SW480 (cell line): ENCODE measurements around the gene ALKBH2.

Source experiments
- DNase-seq: peaks from one replicate; pipeline ENCODE4 v3.0.0-alpha.2; 2016; ENCODE audit warnings: low spot score

Gene ALKBH2

DNA sequence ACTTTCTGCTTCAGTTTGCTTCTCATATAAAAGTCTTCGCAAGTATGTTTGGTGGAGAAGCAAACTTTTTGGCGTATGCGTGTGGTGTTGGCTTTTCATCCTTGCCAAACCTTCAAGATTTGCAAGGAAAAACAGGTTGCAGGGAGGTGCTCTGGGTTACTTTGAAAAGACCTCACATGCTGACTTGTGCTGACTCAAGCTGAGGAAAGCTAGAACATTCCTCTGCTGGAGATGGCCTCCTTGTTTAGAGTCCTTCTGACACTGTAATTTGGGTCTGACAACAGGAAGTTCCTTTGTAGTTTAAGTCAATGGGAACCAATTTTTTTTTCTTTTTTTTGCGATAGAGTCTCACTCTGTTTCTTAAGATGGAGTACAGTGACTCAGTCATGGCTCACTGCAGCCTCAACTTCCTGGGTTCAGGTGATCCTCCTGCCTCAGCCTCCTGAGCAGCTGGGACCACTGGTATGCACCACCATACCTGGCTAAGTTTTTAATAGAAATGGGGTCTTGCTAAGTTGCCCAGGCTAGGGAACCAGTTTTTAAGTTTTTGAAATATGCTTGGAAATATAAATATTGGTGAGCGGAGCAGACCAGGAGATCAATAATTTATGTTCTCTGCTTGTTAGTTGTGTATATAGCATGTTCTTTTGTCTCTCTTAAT, 20.5 kb upstream of the ALKBH2 start:
- DNase-seq = no peak

DNA sequence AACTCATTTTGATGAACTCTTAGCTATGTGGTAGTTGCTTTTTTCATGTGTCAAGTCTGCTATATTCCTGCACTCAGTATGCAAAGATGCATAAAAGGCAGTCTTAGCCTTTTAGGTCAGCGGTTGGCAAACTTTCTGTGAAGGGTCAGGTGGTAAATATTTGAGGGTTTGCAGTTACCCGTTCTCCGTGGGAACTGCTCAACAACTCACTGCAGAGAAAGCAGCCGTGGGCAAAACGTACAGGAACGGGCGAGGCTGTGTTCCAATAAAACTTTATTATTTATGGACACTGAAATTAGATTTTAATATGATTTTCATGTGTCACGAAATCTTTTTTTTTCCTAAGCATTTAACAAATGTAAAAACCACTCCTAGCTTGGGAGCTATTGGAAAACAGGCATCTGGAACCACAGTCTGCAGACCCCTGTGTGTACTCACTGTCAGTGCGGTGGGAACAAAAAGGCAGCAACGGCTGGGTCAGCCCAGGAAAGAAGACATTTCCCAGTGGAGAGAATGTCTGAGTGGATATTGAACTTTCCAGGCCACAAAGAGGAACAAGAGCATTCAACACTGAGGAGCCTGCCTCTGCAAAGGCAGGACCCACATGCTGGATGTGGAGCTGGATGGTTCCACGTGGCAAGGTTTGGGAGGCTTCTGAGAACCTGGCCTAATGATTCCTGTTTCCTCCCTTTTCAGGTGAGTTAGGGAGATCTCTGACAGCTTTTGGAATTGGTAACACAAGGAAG, 19.6 kb upstream of the ALKBH2 start:
- no peak for DNase-seq

- DNase-seq = peak; percentile 58
These were observed 17.8 kb upstream of the ALKBH2 start for GRCh38 chr12:109110988-109111495.

DNA sequence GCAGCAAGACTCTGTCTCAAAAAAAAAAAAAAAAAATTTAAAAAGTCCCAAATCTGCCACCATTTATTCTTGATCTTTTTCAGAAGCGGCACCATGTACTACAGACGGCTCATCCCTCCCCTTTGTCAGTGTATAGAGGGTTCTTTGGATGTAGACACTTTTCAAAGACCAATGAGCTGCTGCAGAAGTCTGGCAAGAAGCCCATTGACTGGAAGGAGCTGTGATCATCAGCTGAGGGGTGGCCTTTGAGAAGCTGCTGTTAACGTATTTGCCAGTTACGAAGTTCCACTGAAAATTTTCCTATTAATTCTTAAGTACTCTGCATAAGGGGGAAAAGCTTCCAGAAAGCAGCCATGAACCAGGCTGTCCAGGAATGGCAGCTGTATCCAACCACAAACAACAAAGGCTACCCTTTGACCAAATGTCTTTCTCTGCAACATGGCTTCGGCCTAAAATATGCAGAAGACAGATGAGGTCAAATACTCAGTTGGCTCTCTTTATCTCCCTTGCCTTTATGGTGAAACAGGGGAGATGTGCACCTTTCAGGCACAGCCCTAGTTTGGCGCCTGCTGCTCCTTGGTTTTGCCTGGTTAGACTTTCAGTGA, 16.6 kb upstream of the ALKBH2 start:
- DNase-seq = no peak

GRCh38 chr12:109105176-109105575, 11.9 kb upstream of the ALKBH2 start:
- no peak for DNase-seq

DNA sequence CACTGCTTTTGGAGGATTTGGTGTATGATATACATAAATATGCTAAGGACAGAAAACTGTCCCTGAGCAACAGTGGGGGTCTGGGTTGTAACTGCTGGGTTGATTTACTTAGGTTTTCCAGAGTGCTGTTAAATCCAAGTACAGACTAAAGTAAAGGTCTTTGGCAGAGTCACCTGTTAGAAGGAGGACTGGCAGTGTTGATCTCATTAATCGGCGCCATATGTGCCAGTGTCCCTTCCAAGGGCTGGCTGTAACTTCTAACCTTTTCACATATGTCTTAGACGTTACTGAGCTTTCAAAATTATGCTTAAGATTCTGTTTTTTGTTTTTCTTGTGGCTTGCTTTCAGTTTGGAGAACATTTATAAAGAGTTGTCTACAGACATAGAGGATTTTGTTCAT, 9.2 kb upstream of the ALKBH2 start:
- no peak for DNase-seq

GRCh38 chr12:109100741-109101140, 7.5 kb upstream of the ALKBH2 start:
- DNase-seq = no peak

- DNase-seq = no peak
These were observed 6.3 kb upstream of the ALKBH2 start for GRCh38 chr12:109099431-109100020.

GRCh38 chr12:109098651-109099050, 5.4 kb upstream of the ALKBH2 start:
- DNase-seq = no peak

DNA sequence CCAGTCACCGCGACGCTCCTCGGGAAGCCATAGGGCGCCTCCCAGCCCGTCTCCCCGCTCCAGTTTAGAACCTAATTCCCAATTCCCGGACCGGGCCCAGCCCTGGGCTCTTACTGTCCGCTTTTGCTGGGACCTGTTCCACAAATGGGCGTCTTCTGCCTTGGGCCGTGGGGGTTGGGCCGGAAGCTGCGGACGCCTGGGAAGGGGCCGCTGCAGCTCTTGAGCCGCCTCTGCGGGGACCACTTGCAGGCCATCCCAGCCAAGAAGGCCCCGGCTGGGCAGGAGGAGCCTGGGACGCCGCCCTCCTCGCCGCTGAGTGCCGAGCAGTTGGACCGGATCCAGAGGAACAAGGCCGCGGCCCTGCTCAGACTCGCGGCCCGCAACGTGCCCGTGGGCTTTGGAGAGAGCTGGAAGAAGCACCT, 4.9 kb upstream of the ALKBH2 start:
- no peak for DNase-seq

GRCh38 chr12:109097435-109098182, 4.3 kb upstream of the ALKBH2 start, which contains the start of gene UNG:
TSS of gene UNG (plus strand) at chr12:109097597. CDS start at chr12:109097680, 83 bp downstream.
- DNase-seq = peak; percentile 91

- no peak for DNase-seq
These were observed 3.8 kb upstream of the ALKBH2 start for GRCh38 chr12:109097140-109097434.

DNA sequence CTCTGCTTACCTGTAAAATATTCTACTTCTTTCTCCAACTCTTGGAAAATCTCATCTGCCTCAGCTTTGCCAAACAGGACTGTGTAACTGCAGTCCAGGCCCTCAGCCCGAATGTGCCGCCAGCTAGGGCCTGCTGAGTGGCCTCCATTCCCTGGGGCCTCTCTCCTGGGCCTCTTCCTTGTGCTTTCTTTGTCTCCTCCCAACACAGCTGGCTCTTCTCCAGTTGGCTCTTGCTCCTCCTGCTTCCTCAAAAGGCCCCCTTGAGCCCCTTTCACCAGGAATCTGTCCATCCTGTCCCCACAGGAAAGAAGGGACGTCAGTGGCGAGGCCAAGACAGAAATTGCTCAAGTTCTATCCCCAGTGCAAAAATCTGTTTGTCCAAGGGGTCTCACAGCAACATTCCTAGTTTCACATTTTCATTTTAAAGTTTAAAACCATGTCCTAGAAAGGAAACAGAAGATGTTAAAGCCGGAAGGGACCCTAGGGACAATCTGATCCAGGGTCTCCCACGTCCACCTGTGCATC, 713 bp downstream of the ALKBH2 start:
- DNase-seq = no peak

- no peak for DNase-seq
These were observed 3.6 kb downstream of the ALKBH2 start for GRCh38 chr12:109089683-109090082.

DNA sequence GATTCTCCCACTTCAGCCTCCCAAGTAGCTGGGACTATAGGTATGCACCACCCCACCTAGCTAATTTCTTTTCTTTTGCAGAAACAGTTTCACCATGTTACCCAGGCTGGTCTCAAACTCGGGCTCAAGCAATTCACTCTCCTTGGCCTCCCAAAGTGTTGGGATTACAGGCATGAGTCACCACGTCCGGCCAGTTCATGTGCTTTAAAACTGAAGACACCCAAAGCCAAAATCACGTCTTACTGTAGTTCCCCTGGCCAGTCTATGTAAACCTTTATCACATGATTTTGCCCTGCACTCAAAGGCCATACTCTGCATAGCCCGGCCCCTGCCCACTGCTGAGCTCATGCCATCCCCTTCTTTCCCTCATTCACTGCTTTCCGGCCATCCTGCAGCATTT, 4.5 kb downstream of the ALKBH2 start:
- no peak for DNase-seq

- DNase-seq = no peak
These were observed 6.0 kb downstream of the ALKBH2 start for GRCh38 chr12:109087250-109087649.

- DNase-seq = no peak
These were observed 7.7 kb downstream of the ALKBH2 start for GRCh38 chr12:109085590-109085989.

GRCh38 chr12:109084425-109084824, 8.8 kb downstream of the ALKBH2 start:
- no peak for DNase-seq

DNA sequence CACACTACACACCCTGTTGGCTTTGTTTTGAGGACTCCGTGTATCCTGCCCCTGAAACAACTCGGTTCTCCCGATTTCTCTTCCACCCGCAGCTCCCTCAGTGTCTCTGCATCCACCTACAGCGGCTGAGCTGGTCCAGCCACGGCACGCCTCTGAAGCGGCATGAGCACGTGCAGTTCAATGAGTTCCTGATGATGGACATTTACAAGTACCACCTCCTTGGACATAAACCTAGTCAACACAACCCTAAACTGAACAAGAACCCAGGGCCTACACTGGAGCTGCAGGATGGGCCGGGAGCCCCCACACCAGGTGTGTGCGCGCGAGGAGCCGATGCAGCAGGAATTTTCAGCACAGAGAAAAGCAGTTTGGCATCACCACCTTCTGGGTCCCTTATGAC, 10.5 kb downstream of the ALKBH2 start:
- DNase-seq = no peak

DNA sequence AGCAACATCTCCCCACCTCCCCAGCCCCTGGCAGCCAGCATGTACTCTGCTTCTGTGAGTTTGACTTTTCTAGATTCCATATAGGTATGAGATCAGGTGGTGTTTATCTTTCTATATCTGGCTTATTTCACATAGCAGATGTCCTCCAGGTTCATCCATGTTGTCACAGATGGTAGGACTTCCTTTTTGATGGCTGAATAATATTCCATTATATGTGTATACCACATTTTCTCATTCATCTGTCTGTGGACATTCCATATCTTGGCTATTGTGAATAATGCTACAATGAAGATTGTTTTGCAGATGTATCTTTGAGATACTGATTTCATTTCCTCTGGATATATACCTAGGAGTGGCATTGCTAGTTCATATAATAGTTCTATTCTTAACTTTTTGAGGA, 18.4 kb downstream of the ALKBH2 start:
- no peak for DNase-seq

- no peak for DNase-seq
These were observed 23.7 kb downstream of the ALKBH2 start for GRCh38 chr12:109069307-109070271.
